KMS-11 (cell line): ENCODE results near the gene ATP8B1.
"Not testable (repeated sequence)": the region's sequence is repeated elsewhere in the genome, so short reads cannot be mapped to it uniquely, and the experiment has no call there.

Experiments
- H2AFZ ChIP-seq: fragments of 200-600 bp; sonication (generic); 2 replicates; pipeline ENCODE4 v1.6.1; 2016; ENCODE audit warnings: antibody characterized with exemption, mixed run types, low read depth
- H3K27ac ChIP-seq: fragments of 200-600 bp; sonication (generic); 2 replicates; pipeline ENCODE4 v1.6.1; 2016; ENCODE audit warnings: mild to moderate bottlenecking, mixed run types
- H3K27me3 ChIP-seq: fragments of 200-600 bp; sonication (generic); 2 replicates; pipeline ENCODE4 v1.6.1; 2017; ENCODE audit warnings: mild to moderate bottlenecking, low read depth, mixed run types, moderate library complexity; ENCODE audit not compliant: insufficient read depth
- H3K36me3 ChIP-seq: fragments of 200-600 bp; sonication (generic); 2 replicates; pipeline ENCODE4 v1.6.1; 2017; ENCODE audit warnings: mild to moderate bottlenecking, mixed run types; ENCODE audit not compliant: insufficient read depth
- H3K4me1 ChIP-seq: fragments of 200-600 bp; sonication (generic); 2 replicates; pipeline ENCODE4 v1.6.1; 2016; ENCODE audit warnings: mild to moderate bottlenecking, low read depth, mixed run types; ENCODE audit not compliant: poor library complexity, severe bottlenecking
- H3K4me2 ChIP-seq: fragments of 200-600 bp; sonication (generic); 2 replicates; pipeline ENCODE4 v1.7.0; 2016; ENCODE audit warnings: mild to moderate bottlenecking, mixed run types
- H3K4me3 ChIP-seq: fragments of 200-600 bp; sonication (generic); IDR thresholded peaks from 2 replicates; pipeline ENCODE4 v1.6.1; 2017; ENCODE audit warnings: low read depth, low read length, mixed read lengths; ENCODE audit not compliant: insufficient read depth
- H3K79me2 ChIP-seq: fragments of 200-600 bp; sonication (generic); 2 replicates; pipeline ENCODE4 v1.6.1; 2016; ENCODE audit warnings: low read depth, mixed run types; ENCODE audit not compliant: insufficient read depth
- H3K9ac ChIP-seq: fragments of 200-600 bp; sonication (generic); 2 replicates; pipeline ENCODE4 v1.6.1; 2016; ENCODE audit warnings: mild to moderate bottlenecking, mixed run types
- H4K20me1 ChIP-seq: fragments of 200-600 bp; sonication (generic); 2 replicates; pipeline ENCODE4 v1.6.1; 2016; ENCODE audit warnings: mild to moderate bottlenecking, mixed run types; ENCODE audit not compliant: insufficient read depth
- TF ChIP-seq, protein P1 (sequence below): fragments of 200-600 bp; sonication (generic); conservative IDR thresholded peaks from 2 replicates; pipeline ENCODE4 v1.6.1; 2017; ENCODE audit warnings: low read depth, mild to moderate bottlenecking, antibody characterized with exemption, low read length, moderate library complexity, mixed read lengths

The ATP8B1 gene

DNA sequence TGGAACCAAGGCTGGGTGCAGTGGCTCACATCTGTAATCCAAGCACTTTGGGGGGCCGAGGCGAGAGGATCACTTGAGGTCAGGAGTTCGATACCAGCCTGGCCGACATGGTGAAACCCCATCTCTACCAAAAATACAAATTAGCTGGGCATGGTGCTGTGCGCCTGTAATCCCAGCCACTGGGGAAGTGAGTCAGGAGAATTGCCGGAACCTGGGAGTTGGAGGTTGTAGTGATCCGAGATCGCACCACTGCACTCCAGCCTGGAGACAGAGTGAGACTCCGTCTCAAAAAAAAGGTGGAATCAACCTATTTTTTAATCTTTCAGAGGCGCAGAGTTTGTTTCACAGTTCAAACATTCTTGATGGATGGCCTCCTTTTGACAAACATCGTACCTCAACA lies 24.5 kb upstream of the ATP8B1 start:
- Histone ChIP-seq H3K27ac (no peak overlapping the region), H3K9ac (no peak overlapping the region), H4K20me1 (no peaks in the 10 kb centered on the region), H2AFZ (no peak overlapping the region), H3K4me3 (no peak overlapping the region), H3K4me1 (peaks cover 11% of the 10 kb centered on the region), H3K79me2 (no peaks in the 10 kb centered on the region), H3K4me2 (no peak overlapping the region), H3K27me3 (no peaks in the 10 kb centered on the region), H3K36me3 (no peaks in the 10 kb centered on the region)
- TF ChIP-seq, protein P1, sequence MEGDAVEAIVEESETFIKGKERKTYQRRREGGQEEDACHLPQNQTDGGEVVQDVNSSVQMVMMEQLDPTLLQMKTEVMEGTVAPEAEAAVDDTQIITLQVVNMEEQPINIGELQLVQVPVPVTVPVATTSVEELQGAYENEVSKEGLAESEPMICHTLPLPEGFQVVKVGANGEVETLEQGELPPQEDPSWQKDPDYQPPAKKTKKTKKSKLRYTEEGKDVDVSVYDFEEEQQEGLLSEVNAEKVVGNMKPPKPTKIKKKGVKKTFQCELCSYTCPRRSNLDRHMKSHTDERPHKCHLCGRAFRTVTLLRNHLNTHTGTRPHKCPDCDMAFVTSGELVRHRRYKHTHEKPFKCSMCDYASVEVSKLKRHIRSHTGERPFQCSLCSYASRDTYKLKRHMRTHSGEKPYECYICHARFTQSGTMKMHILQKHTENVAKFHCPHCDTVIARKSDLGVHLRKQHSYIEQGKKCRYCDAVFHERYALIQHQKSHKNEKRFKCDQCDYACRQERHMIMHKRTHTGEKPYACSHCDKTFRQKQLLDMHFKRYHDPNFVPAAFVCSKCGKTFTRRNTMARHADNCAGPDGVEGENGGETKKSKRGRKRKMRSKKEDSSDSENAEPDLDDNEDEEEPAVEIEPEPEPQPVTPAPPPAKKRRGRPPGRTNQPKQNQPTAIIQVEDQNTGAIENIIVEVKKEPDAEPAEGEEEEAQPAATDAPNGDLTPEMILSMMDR, result no peak

DNA sequence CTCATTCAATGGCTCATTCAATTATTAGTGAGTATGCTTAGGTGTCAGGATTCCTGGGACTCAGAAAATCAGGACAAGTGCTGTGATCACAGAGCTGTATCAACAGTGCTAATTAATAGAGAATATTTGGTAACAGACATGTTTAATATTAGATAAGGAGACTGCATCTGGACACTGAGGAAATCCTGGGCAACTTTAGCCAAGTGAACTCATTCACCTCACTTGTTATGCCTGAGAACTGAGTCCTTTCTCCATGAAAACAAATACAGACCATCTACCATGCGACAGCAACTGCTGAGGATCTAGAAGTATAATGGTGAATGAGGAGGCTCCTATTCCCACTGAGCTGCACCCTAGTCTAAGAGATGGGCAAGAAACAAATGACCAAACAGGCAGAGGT lies 23.1 kb upstream of the ATP8B1 start:
- H3K9ac ChIP-seq, result no peak overlapping the region
- H3K36me3 ChIP-seq, result no peaks in the 10 kb centered on the region
- no peaks in the 10 kb centered on the region for H3K79me2 ChIP-seq
- no peak overlapping the region for H3K4me2 ChIP-seq
- TF ChIP-seq, protein P1, result no peak
- H2AFZ ChIP-seq, result no peak overlapping the region
- H3K27ac ChIP-seq, result no peak overlapping the region
- no peak overlapping the region for H3K4me3 ChIP-seq
- H4K20me1 ChIP-seq, result no peaks in the 10 kb centered on the region
- peaks cover 12% of the 10 kb centered on the region for H3K4me1 ChIP-seq
- H3K27me3 ChIP-seq, result no peaks in the 10 kb centered on the region

DNA sequence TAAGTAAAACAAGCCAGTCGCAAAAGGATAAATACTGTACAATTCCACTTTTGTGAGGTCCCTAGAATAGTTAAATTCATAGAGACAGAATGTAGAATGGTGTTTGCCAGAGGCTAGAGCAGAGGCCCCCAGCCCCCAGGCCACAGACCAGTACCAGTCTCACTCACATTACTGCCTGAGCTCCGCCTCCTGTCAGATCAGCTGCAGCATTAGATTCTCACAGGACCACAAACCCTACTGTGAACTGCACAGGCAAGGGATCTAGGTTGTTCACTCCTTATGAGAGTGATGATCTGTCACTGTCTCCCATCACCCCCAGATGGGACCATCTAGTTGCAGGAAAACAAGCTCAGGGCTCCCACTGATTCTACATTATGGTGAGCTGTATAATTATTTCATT lies 17.5 kb upstream of the ATP8B1 start:
- Histone ChIP-seq H2AFZ (peak overlapping the region; percentile 31; the same call in 1 of the 2 replicates), H3K4me1 (peaks cover 35% of the 10 kb centered on the region), H3K9ac (peak overlapping the region; percentile 23; the same call in 1 of the 2 replicates), H3K4me2 (peak overlapping the region; percentile 47), H3K27ac (peak overlapping the region; percentile 36)
- not testable (repeated sequence) for H3K4me3 ChIP-seq, H4K20me1 ChIP-seq, H3K27me3 ChIP-seq, H3K36me3 ChIP-seq, H3K79me2 ChIP-seq

DNA sequence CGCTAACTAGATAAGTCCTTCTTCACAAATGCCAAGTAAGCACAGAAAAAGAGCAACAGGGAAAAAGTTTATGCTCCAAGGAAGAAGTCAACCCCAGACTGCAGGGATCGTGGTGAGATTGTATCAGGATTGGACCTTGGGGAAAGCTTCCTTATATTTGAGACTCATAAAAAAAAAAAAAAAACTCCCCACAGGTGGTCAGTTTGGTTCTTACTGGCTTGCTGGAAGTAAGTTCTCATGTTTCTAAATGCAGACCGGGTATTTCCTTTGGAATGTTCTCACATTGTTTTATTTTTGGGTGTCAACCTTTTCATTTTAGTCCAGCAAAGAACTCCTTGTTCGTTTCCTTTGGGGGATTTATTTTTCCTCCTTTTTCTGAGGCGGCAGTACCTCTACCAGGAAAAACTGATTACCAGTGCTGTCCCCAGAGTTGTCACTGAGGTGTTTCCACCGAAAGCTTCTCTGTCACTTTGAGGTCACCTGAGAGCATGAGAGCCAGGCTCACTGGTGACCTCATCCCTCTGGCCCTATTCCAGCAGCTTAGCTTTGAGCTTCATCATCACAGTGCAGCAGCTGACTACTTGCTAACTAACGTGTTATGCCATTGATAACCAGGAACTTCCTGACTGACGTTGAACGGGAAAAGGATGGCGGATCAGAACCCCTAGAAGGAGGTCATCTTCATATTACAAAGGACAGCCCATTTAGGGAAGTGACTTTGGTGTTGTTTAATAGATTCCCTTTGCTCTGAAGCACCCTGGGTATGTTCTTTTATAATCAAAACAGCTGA lies 16.8 kb upstream of the ATP8B1 start:
- H3K4me2 ChIP-seq, result peak overlapping the region; percentile 47
- H3K27me3 ChIP-seq, result no peaks in the 10 kb centered on the region
- no peaks in the 10 kb centered on the region for H3K36me3 ChIP-seq
- no peaks in the 10 kb centered on the region for H3K79me2 ChIP-seq
- H2AFZ ChIP-seq, result peak overlapping the region; percentile 31
- TF ChIP-seq, protein P1, result no peak
- no peak overlapping the region for H3K4me3 ChIP-seq
- H4K20me1 ChIP-seq, result no peaks in the 10 kb centered on the region
- peaks cover 35% of the 10 kb centered on the region for H3K4me1 ChIP-seq
- H3K9ac ChIP-seq, result peak overlapping the region; percentile 23; the same call in 1 of the 2 replicates
- H3K27ac ChIP-seq, result peak overlapping the region; percentile 36

DNA sequence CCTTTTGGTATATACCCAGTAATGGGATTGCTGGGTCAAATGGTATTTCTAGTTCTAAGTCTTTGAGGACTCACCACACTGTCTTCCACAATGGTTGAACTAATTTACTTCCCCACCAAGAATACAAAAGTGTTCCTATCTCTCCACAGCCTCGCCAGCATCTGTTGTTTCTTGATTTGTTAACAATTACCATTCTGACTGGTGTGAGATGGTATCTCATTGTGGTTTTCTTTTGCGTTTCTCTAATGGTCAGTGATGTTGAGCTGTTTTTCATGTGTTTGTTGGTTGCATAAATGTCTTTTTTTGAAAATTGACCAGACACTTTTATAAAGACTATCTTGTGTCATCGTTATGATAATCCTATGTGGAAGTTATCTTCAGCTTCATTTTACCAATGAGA lies 16.0 kb upstream of the ATP8B1 start:
- H3K27me3 ChIP-seq, result no peaks in the 10 kb centered on the region
- H3K79me2 ChIP-seq, result no peaks in the 10 kb centered on the region
- no peaks in the 10 kb centered on the region for H4K20me1 ChIP-seq
- H3K9ac ChIP-seq, result peak overlapping the region; percentile 23; the same call in 1 of the 2 replicates
- TF ChIP-seq, protein P1, result no peak
- H3K36me3 ChIP-seq, result no peaks in the 10 kb centered on the region
- no peak overlapping the region for H3K4me3 ChIP-seq
- peak overlapping the region; percentile 36; the same call in 1 of the 2 replicates for H3K27ac ChIP-seq
- H3K4me2 ChIP-seq, result peak overlapping the region; percentile 47
- peaks cover 35% of the 10 kb centered on the region for H3K4me1 ChIP-seq
- H2AFZ ChIP-seq, result no peak overlapping the region
